ENCODE results near the gene PTGER1.

PTGER1 gene

GRCh38 chr19:14449321-14449720 is 25.8 kb downstream of the PTGER1 start:
- Mint-ChIP-seq H3K27ac (peak overlapping the region; percentile 44), H3K9me3 (no peaks in the 10 kb centered on the region), H3K4me1 (ENCODE audit: low read depth) (peaks cover 18% of the 10 kb centered on the region), H3K27me3 (no peaks in the 10 kb centered on the region), H3K4me3 (no peak overlapping the region), H3K36me3 (ENCODE audit: low read depth) (peaks cover 89% of the 10 kb centered on the region)
- DNase-seq, result no peak

GRCh38 chr19:14446336-14447036 is 28.7 kb downstream of the PTGER1 start:
- Mint-ChIP-seq H3K4me1 (ENCODE audit: low read depth) (peaks cover 26% of the 10 kb centered on the region), H3K36me3 (ENCODE audit: low read depth) (peaks cover 95% of the 10 kb centered on the region), H3K27ac (peak overlapping the region; percentile 17)

GRCh38 chr19:14443632-14444216 is 31.4 kb downstream of the PTGER1 start:
- H3K27me3 Mint-ChIP-seq, result no peaks in the 10 kb centered on the region
- no peak for DNase-seq
- H3K27ac Mint-ChIP-seq, result no peak overlapping the region
- no peak overlapping the region for H3K4me3 Mint-ChIP-seq
- peaks cover 81% of the 10 kb centered on the region for H3K36me3 Mint-ChIP-seq (ENCODE audit: low read depth)
- H3K9me3 Mint-ChIP-seq, result no peaks in the 10 kb centered on the region
- peaks cover 38% of the 10 kb centered on the region for H3K4me1 Mint-ChIP-seq (ENCODE audit: low read depth)

More at GRCh38 chr19:14446336-14447036, 28.7 kb downstream of the PTGER1 start:
- Mint-ChIP-seq H3K27me3 (no peaks in the 10 kb centered on the region), H3K9me3 (no peaks in the 10 kb centered on the region), H3K4me3 (no peak overlapping the region)
- DNase-seq, result no peak

GRCh38 chr19:14442891-14443631 is 32.1 kb downstream of the PTGER1 start:
- DNase-seq, result no peak
- Mint-ChIP-seq H3K4me1 (ENCODE audit: low read depth) (peaks cover 38% of the 10 kb centered on the region), H3K9me3 (no peaks in the 10 kb centered on the region), H3K27me3 (no peaks in the 10 kb centered on the region), H3K36me3 (ENCODE audit: low read depth) (peaks cover 76% of the 10 kb centered on the region), H3K27ac (peak overlapping the region; percentile 66), H3K4me3 (no peak overlapping the region)

GRCh38 chr19:14441041-14441938 is 33.9 kb downstream of the PTGER1 start:
- DNase-seq, result no peak
- Mint-ChIP-seq H3K36me3 (ENCODE audit: low read depth) (peaks cover 75% of the 10 kb centered on the region), H3K4me1 (ENCODE audit: low read depth) (peaks cover 44% of the 10 kb centered on the region), H3K4me3 (peak overlapping the region; percentile 87), H3K27me3 (no peaks in the 10 kb centered on the region), H3K27ac (peak overlapping the region; percentile 35), H3K9me3 (no peaks in the 10 kb centered on the region)

- Mint-ChIP-seq H3K9me3 (no peaks in the 10 kb centered on the region), H3K4me3 (peak overlapping the region; percentile 87), H3K36me3 (ENCODE audit: low read depth) (peaks cover 67% of the 10 kb centered on the region), H3K4me1 (ENCODE audit: low read depth) (peaks cover 47% of the 10 kb centered on the region), H3K27me3 (no peaks in the 10 kb centered on the region), H3K27ac (peak overlapping the region; percentile 94)
- peak; percentile 85 for DNase-seq
Observed at GRCh38 chr19:14440049-14440448, 35.1 kb downstream of the PTGER1 start.

- Mint-ChIP-seq H3K4me1 (ENCODE audit: low read depth) (peaks cover 53% of the 10 kb centered on the region), H3K36me3 (ENCODE audit: low read depth) (peaks cover 64% of the 10 kb centered on the region), H3K4me3 (peak overlapping the region; percentile 87), H3K27ac (peak overlapping the region; percentile 89), H3K27me3 (no peaks in the 10 kb centered on the region), H3K9me3 (no peaks in the 10 kb centered on the region)
- DNase-seq, result no peak
Observed at GRCh38 chr19:14439014-14439413, 36.1 kb downstream of the PTGER1 start.

GRCh38 chr19:14437578-14438140 is 37.5 kb downstream of the PTGER1 start:
- H3K9me3 Mint-ChIP-seq, result no peaks in the 10 kb centered on the region
- no peaks in the 10 kb centered on the region for H3K27me3 Mint-ChIP-seq
- peak overlapping the region; percentile 89 for H3K27ac Mint-ChIP-seq
- no peak for DNase-seq
- peaks cover 52% of the 10 kb centered on the region for H3K4me1 Mint-ChIP-seq (ENCODE audit: low read depth)
- no peak overlapping the region for H3K4me3 Mint-ChIP-seq
- H3K36me3 Mint-ChIP-seq (ENCODE audit: low read depth), result peaks cover 53% of the 10 kb centered on the region

GRCh38 chr19:14435320-14436050 is 39.7 kb downstream of the PTGER1 start:
- H3K27ac Mint-ChIP-seq, result peak overlapping the region; percentile 90
- H3K36me3 Mint-ChIP-seq (ENCODE audit: low read depth), result peaks cover 36% of the 10 kb centered on the region
- no peaks in the 10 kb centered on the region for H3K27me3 Mint-ChIP-seq
- peaks cover 52% of the 10 kb centered on the region for H3K4me1 Mint-ChIP-seq (ENCODE audit: low read depth)
- H3K9me3 Mint-ChIP-seq, result no peaks in the 10 kb centered on the region
- peak overlapping the region; percentile 82 for H3K4me3 Mint-ChIP-seq
- DNase-seq, result no peak

- Mint-ChIP-seq H3K4me1 (ENCODE audit: low read depth) (peaks cover 45% of the 10 kb centered on the region), H3K36me3 (ENCODE audit: low read depth) (peaks cover 30% of the 10 kb centered on the region), H3K4me3 (peak overlapping the region; percentile 82), H3K9me3 (no peaks in the 10 kb centered on the region), H3K27ac (peak overlapping the region; percentile 90), H3K27me3 (no peaks in the 10 kb centered on the region)
- DNase-seq, result peak; percentile 53
Observed at GRCh38 chr19:14434543-14435319, 40.4 kb downstream of the PTGER1 start.

- Mint-ChIP-seq H3K9me3 (no peaks in the 10 kb centered on the region), H3K36me3 (ENCODE audit: low read depth) (peaks cover 30% of the 10 kb centered on the region), H3K4me3 (peak overlapping the region; percentile 82), H3K4me1 (ENCODE audit: low read depth) (peaks cover 38% of the 10 kb centered on the region), H3K27ac (peak overlapping the region; percentile 90), H3K27me3 (no peaks in the 10 kb centered on the region)
- peak; percentile 62 for DNase-seq
Observed at GRCh38 chr19:14433554-14434501, 41.3 kb downstream of the PTGER1 start.

Data from activated T-cell treated with anti-CD3 and anti-CD28 coated beads, Interleukin-2, amount 50 U/mL, for 24 hours (primary cell).